HL-60/S4 treated with retinoic acid at 250 ng/mL for 4 days and 3 days (cell line): ENCODE results near the gene ADGRL3.
"Not testable (repeated sequence)": the region's sequence is repeated elsewhere in the genome, so short reads cannot be mapped to it uniquely, and the experiment has no call there.

Experiments
- in situ Hi-C: fragments of 300-500 bp; cut with MboI; formaldehyde crosslinking; loops from 2 replicates; pipeline ENCODE4 v1.7.0; 2022; ENCODE audit warnings: low sequenced_read_pairs

ADGRL3 gene

GRCh38 chr4:61933527-61933926, 733.4 kb downstream of the ADGRL3 start:
- in situ Hi-C loops = no loop called here

- in situ Hi-C loops = no loop called here
These were observed 734.1 kb downstream of the ADGRL3 start for GRCh38 chr4:61934198-61934597.

- in situ Hi-C loops = no loop called here
These were observed 738.2 kb downstream of the ADGRL3 start for GRCh38 chr4:61938250-61938846.

- in situ Hi-C loops = no loop called here
These were observed 750.5 kb downstream of the ADGRL3 start for GRCh38 chr4:61950625-61951024.

- in situ Hi-C loops = no loop called here
These were observed 753.3 kb downstream of the ADGRL3 start for GRCh38 chr4:61953386-61953785.

GRCh38 chr4:61958591-61958990, 758.5 kb downstream of the ADGRL3 start:
- in situ Hi-C loops = no loop called here

GRCh38 chr4:61959087-61959486, 759.0 kb downstream of the ADGRL3 start:
- in situ Hi-C loops = no loop called here

- in situ Hi-C loops = no loop called here
These were observed 784.3 kb downstream of the ADGRL3 start for GRCh38 chr4:61984260-61984909.

GRCh38 chr4:61985426-61985825, 785.3 kb downstream of the ADGRL3 start:
- in situ Hi-C loops = no loop called here

- in situ Hi-C loops = not testable (repeated sequence)
These were observed 786.8 kb downstream of the ADGRL3 start for GRCh38 chr4:61986929-61987328.

- in situ Hi-C loops = no loop called here
These were observed 792.2 kb downstream of the ADGRL3 start for GRCh38 chr4:61992351-61992750.

GRCh38 chr4:61994036-61994435, 793.9 kb downstream of the ADGRL3 start:
- in situ Hi-C loops = no loop called here

- in situ Hi-C loops = no loop called here
These were observed 795.7 kb downstream of the ADGRL3 start for GRCh38 chr4:61995717-61996340.

GRCh38 chr4:61996943-61997342, 796.8 kb downstream of the ADGRL3 start:
- in situ Hi-C loops = no loop called here

GRCh38 chr4:61997831-61998230, 797.7 kb downstream of the ADGRL3 start:
- in situ Hi-C loops = no loop called here

- in situ Hi-C loops = no loop called here
These were observed 803.6 kb downstream of the ADGRL3 start for GRCh38 chr4:62003695-62004094.

GRCh38 chr4:62004881-62005280, 804.8 kb downstream of the ADGRL3 start:
- in situ Hi-C loops = no loop called here

GRCh38 chr4:62006108-62006507, 806.0 kb downstream of the ADGRL3 start:
- in situ Hi-C loops = no loop called here

GRCh38 chr4:62015043-62015739, 815.1 kb downstream of the ADGRL3 start:
- in situ Hi-C loops = no loop called here

- in situ Hi-C loops = no loop called here
These were observed 818.4 kb downstream of the ADGRL3 start for GRCh38 chr4:62018537-62018936.

GRCh38 chr4:62023633-62024032, 823.5 kb downstream of the ADGRL3 start:
- in situ Hi-C loops = no loop called here

GRCh38 chr4:62028745-62029144, 828.6 kb downstream of the ADGRL3 start:
- in situ Hi-C loops = no loop called here
